Measurements from ENCODE around the gene RAMACL. TPM values are rescaled to one million over a fixed set of nuclear protein-coding genes. Genes with fewer than 3 reads are reported as not detected.
A peak's percentile ranks its signal among the peaks of the same experiment; 100 is the strongest.

The RAMACL gene
- total RNA-seq, 4 donors from 2014 or later: 3.7 to 13.4 (median 9.0) TPM

GRCh38 chr6:166580076-166581050, 6.1 kb downstream of the RAMACL start:
- no peak for TF ChIP-seq POLR2A (IDR thresholded peaks at IDR 0.05)
- no peak for TF ChIP-seq CTCF (IDR thresholded peaks at IDR 0.05)
- H3K4me1 ChIP-seq: peaks cover 5 to 7% of the 10 kb centered on the region in 2 donors
- H3K27ac ChIP-seq: no peak overlapping the region
- no peaks in the 10 kb centered on the region for H3K36me3 ChIP-seq
- no peak for DNase-seq
- 91 to 94% methylated on average over 17 of the region's 17 CpGs for WGBS, 2 donors
- H3K27me3 ChIP-seq: no peaks in the 10 kb centered on the region
- H3K4me3 ChIP-seq (replicated peaks in 1 of 3): no peak overlapping the region
- intact Hi-C loops (cut with DNase I): no loop called here
- H3K9me3 ChIP-seq: no peaks in the 10 kb centered on the region

GRCh38 chr6:166579237-166579850, 7.1 kb downstream of the RAMACL start:
- 67 to 72% methylated on average over 9 of the region's 9 CpGs for WGBS, 2 donors
- intact Hi-C loops (cut with DNase I): no loop called here
- no peak overlapping the region for H3K4me3 ChIP-seq (replicated peaks in 1 of 3)
- TF ChIP-seq CTCF (IDR thresholded peaks at IDR 0.05) (no peak), POLR2A (IDR thresholded peaks at IDR 0.05) (no peak)
- H3K27ac ChIP-seq: peak overlapping the region in 1 of 3 donors; percentile 9
- no peaks in the 10 kb centered on the region for H3K9me3 ChIP-seq
- DNase-seq: peak in 1 of 2 donors; percentile 45
- peaks cover 5 to 7% of the 10 kb centered on the region in 2 donors for H3K4me1 ChIP-seq
- H3K36me3 ChIP-seq: no peaks in the 10 kb centered on the region
- no peaks in the 10 kb centered on the region for H3K27me3 ChIP-seq

- Histone ChIP-seq H3K27me3 (no peaks in the 10 kb centered on the region), H3K4me1 (peaks cover 5 to 12% of the 10 kb centered on the region in 2 donors), H3K27ac (peak overlapping the region in 1 of 3 donors; percentile 23), H3K9me3 (no peaks in the 10 kb centered on the region), H3K4me3 (replicated peaks in 1 of 3) (no peak overlapping the region), H3K36me3 (no peaks in the 10 kb centered on the region)
- 69 to 82% methylated on average over 15 of the region's 15 CpGs for WGBS, 2 donors
- intact Hi-C loops (cut with DNase I): no loop called here
- TF ChIP-seq POLR2A (IDR thresholded peaks at IDR 0.05): no peak
- TF ChIP-seq CTCF (IDR thresholded peaks at IDR 0.05): no peak
- DNase-seq: peak in 1 of 2 donors; percentile 21
Measured at GRCh38 chr6:166578536-166579236, 7.8 kb downstream of the RAMACL start.

GRCh38 chr6:166575205-166575604, 11.3 kb downstream of the RAMACL start:
- intact Hi-C loops (cut with DNase I): no loop called here
- DNase-seq: no peak
- Histone ChIP-seq H3K36me3 (no peaks in the 10 kb centered on the region), H3K27me3 (no peaks in the 10 kb centered on the region), H3K27ac (peak overlapping the region in 2 of 3 donors; percentile 12 to 25), H3K4me3 (replicated peaks in 1 of 3) (no peak overlapping the region), H3K4me1 (peaks cover 27 to 41% of the 10 kb centered on the region in 2 donors), H3K9me3 (no peaks in the 10 kb centered on the region)
- no peak for TF ChIP-seq CTCF (IDR thresholded peaks at IDR 0.05)
- TF ChIP-seq POLR2A (IDR thresholded peaks at IDR 0.05): no peak
- WGBS, 2 donors: 77 to 78% methylated on average over 11 of the region's 11 CpGs
